Glutamatergic neuron (in vitro differentiated cells): Measurements from ENCODE around the gene NDUFS8. TPM values are rescaled to one million over a fixed set of nuclear protein-coding genes. Genes with fewer than 3 reads are reported as not detected.

Source experiments
- DNase-seq: peaks from one replicate; pipeline ENCODE4 v3.0.0; 2022
- H3K27ac Mint-ChIP-seq: one replicate; pipeline ENCODE4 v1.8.0; 2020; ENCODE audit warnings: mild to moderate bottlenecking, mixed read lengths, inconsistent platforms; ENCODE audit not compliant: unreplicated experiment
- H3K27me3 Mint-ChIP-seq: one replicate; pipeline ENCODE4 v1.8.0; 2020; ENCODE audit warnings: mild to moderate bottlenecking, moderate library complexity, mixed read lengths, inconsistent platforms; ENCODE audit not compliant: unreplicated experiment
- H3K36me3 Mint-ChIP-seq: one replicate; pipeline ENCODE4 v1.8.0; 2020; ENCODE audit warnings: mild to moderate bottlenecking, mixed read lengths, inconsistent platforms; ENCODE audit not compliant: unreplicated experiment
- H3K4me1 Mint-ChIP-seq: one replicate; pipeline ENCODE4 v1.8.0; 2020; ENCODE audit warnings: mild to moderate bottlenecking, low read depth, mixed read lengths, inconsistent platforms; ENCODE audit not compliant: unreplicated experiment
- H3K4me3 Mint-ChIP-seq: one replicate; pipeline ENCODE4 v1.8.0; 2020; ENCODE audit warnings: mild to moderate bottlenecking, mixed read lengths, inconsistent platforms; ENCODE audit not compliant: unreplicated experiment
- H3K9me3 Mint-ChIP-seq: one replicate; pipeline ENCODE4 v1.8.0; 2020; ENCODE audit warnings: mild to moderate bottlenecking, moderate library complexity, mixed read lengths, inconsistent platforms; ENCODE audit not compliant: unreplicated experiment
- CTCF ChIP-seq: fragments of 200-600 bp; sonication (generic); IDR thresholded peaks from one replicate; pipeline ENCODE4 v1.5.0; 2021; ENCODE audit not compliant: partially characterized antibody, unreplicated experiment
- total RNA-seq: library from RNA; stranded (reverse); fragmentation: NEBNext Ultra II Directional; extraction: Animal tissue kit (Norgen Biotek cat#: 25700); gene quantifications from one replicate; pipeline ENCODE4 v1.2.1, GENCODE V29; 2021; ENCODE audit not compliant: unreplicated experiment

The NDUFS8 gene
- total RNA-seq, 1 donor from 2014 or later = 136 TPM

DNA sequence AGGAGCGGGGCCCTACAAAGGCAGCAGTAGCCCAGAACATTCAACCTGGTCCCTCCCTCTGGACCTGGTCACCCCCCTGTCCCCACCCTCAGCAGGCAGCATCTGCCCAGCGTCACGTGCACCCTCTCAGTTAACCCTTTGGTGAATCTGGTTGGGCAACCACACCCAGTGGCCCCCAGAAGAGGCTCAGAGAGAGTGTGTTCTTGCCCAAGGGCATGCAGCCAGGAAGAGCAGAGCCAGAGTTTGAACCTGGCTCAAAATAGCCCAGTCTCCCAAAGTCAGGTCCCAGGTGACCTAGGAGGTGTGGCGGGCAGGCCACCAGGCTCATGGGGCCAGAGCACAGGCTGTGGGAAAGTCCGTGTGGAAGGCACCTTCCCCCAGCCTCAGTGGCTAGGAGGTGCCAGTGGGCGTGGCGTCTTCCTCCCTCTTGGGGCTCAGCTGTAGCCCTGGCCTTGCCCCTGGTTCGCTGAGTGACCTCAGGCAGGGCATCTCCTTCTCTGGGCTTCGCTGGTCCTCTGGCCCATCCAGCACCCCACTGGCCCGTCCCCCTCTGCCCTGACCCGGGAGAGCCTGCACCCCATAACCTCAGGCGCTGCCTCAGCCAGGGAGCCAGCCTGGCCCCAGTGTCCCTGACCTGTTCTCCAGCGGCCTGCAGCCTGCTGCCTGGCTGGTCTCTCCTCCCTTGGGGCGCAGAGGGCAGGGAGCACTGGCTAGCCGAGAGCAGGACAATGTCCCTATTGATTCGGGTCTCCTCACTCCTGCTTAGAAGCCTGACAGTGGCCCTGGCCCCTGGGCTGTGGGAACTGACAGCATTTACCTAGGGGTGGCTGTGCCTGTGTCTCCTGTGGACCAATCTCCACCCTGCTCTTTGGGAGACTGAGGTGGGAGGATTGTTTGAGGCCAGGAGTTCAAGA lies 13.3 kb upstream of the NDUFS8 start:
- Mint-ChIP-seq H3K9me3 (peaks cover 8% of the 10 kb centered on the region), H3K4me3 (peak overlapping the region; percentile 63)
- peak; percentile 60 for DNase-seq

DNA sequence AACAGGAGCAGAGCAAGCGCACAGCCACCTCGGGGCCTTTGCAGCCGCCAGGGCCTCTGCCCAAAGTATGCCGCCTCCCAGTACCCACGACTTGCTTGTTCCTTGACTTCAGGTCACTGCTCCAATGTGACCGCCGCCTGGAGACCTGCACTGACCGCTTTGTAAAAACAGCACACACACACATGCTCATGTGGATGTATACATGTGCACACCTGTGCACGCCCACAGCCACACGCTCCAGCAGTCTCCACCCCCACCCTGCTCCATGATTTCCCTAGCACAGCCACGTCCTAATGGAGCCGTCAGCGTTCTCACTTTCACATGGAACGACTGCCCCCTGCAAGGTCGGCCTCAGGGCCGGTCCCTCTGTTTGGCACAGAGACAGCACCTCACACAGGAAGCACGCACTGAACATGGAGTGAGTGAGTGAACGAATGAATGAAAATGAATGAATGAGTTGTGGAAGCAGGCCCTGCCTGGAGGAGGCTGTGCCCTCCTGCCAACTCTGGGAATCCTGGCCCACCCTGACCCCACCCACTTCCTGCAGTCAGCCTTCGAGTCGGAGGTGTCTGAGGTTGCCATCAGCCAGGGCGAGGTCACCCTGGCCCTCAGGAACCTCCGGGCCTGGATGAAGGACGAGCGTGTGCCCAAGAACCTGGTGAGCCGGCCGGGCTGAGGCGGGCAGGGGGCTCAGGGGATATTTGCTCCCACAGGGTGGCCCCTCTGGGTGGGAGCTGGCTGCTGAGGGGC lies 12.3 kb upstream of the NDUFS8 start:
- no peak for DNase-seq
- H3K27me3 Mint-ChIP-seq = peaks cover 6% of the 10 kb centered on the region
- H3K4me1 Mint-ChIP-seq = peaks cover 5% of the 10 kb centered on the region
- no peaks in the 10 kb centered on the region for H3K36me3 Mint-ChIP-seq
- no peak overlapping the region for H3K27ac Mint-ChIP-seq
- H3K9me3 Mint-ChIP-seq = peaks cover 8% of the 10 kb centered on the region
- TF ChIP-seq CTCF = no peak
- peak overlapping the region; percentile 63 for H3K4me3 Mint-ChIP-seq

More for the DNA sequence above, 13.3 kb upstream of the NDUFS8 start:
- Mint-ChIP-seq H3K27ac (peak overlapping the region; percentile 52), H3K4me1 (peaks cover 5% of the 10 kb centered on the region), H3K36me3 (no peaks in the 10 kb centered on the region), H3K27me3 (peaks cover 6% of the 10 kb centered on the region)
- no peak for TF ChIP-seq CTCF

- Mint-ChIP-seq H3K9me3 (peaks cover 8% of the 10 kb centered on the region), H3K27me3 (peaks cover 6% of the 10 kb centered on the region), H3K4me1 (peaks cover 5% of the 10 kb centered on the region), H3K36me3 (no peaks in the 10 kb centered on the region), H3K27ac (no peak overlapping the region), H3K4me3 (no peak overlapping the region)
- no peak for TF ChIP-seq CTCF
- DNase-seq = no peak
Measured at GRCh38 chr11:68018730-68019190, 11.7 kb upstream of the NDUFS8 start.

GRCh38 chr11:68019486-68019885 lies 11.0 kb upstream of the NDUFS8 start:
- Mint-ChIP-seq H3K27me3 (peaks cover 4% of the 10 kb centered on the region), H3K27ac (no peak overlapping the region), H3K36me3 (peaks cover under 1% of the 10 kb centered on the region), H3K9me3 (peaks cover 5% of the 10 kb centered on the region), H3K4me3 (no peak overlapping the region), H3K4me1 (peaks cover 5% of the 10 kb centered on the region)
- no peak for DNase-seq
- no peak for TF ChIP-seq CTCF
